ENCODE results near the gene DNAJB12.

The DNAJB12 gene

GRCh38 chr10:72292223-72292691 is 62.5 kb downstream of the DNAJB12 start:
- no peaks in the 10 kb centered on the region for H3K9me3 ChIP-seq (ENCODE audit: insufficient read depth, low read length, severe bottlenecking)
- no peak overlapping the region; the same call in 1 of the 2 replicates for H3K27ac ChIP-seq (ENCODE audit: low read length)
- no peaks in the 10 kb centered on the region for H3K27me3 ChIP-seq (ENCODE audit: insufficient read depth, low read length, poor library complexity)
- no peak overlapping the region for H3K4me2 ChIP-seq (ENCODE audit: insufficient read depth, low read length)
- no peak for DNase-seq
- no peaks in the 10 kb centered on the region for H3K79me2 ChIP-seq (ENCODE audit: insufficient read depth, low read length)
- H2AFZ ChIP-seq (ENCODE audit: low read depth, low read length) = no peak overlapping the region
- H3K4me3 ChIP-seq (ENCODE audit: low read depth in 1 of 2, low read length in 2 of 2) = no peak overlapping the region
- no peaks in the 10 kb centered on the region for H4K20me1 ChIP-seq (ENCODE audit: insufficient read depth, low read length)
- ATAC-seq (ENCODE audit: insufficient read depth, low read depth) = no peak
- H3K9ac ChIP-seq (ENCODE audit: low read depth, low read length) = no peak overlapping the region
- peaks cover 41% of the 10 kb centered on the region for H3K4me1 ChIP-seq (ENCODE audit: insufficient read depth, low read length)
- TF ChIP-seq CTCF (IDR thresholded peaks at IDR 0.05; ENCODE audit: borderline replicate concordance, extremely low read depth, low read length, poor library complexity, severe bottlenecking) = no peak
- TF ChIP-seq EZH2 (IDR thresholded peaks at IDR 0.05; ENCODE audit: borderline replicate concordance, low read depth, low read length, severe bottlenecking) = no peak
- no peaks in the 10 kb centered on the region for H3K36me3 ChIP-seq (ENCODE audit: insufficient read depth, low read length)

GRCh38 chr10:72291019-72291532 is 63.6 kb downstream of the DNAJB12 start:
- no peak for TF ChIP-seq CTCF (IDR thresholded peaks at IDR 0.05; ENCODE audit: borderline replicate concordance, extremely low read depth, low read length, poor library complexity, severe bottlenecking)
- Histone ChIP-seq H3K27me3 (ENCODE audit: insufficient read depth, low read length, poor library complexity) (no peaks in the 10 kb centered on the region), H3K4me2 (ENCODE audit: insufficient read depth, low read length) (no peak overlapping the region), H3K4me1 (ENCODE audit: insufficient read depth, low read length) (peaks cover 35% of the 10 kb centered on the region), H3K9ac (ENCODE audit: low read depth, low read length) (peak overlapping the region; percentile 26; the same call in 1 of the 2 replicates), H3K27ac (ENCODE audit: low read length) (peak overlapping the region; percentile 73), H2AFZ (ENCODE audit: low read depth, low read length) (no peak overlapping the region), H4K20me1 (ENCODE audit: insufficient read depth, low read length) (no peaks in the 10 kb centered on the region), H3K9me3 (ENCODE audit: insufficient read depth, low read length, severe bottlenecking) (no peaks in the 10 kb centered on the region), H3K79me2 (ENCODE audit: insufficient read depth, low read length) (no peaks in the 10 kb centered on the region), H3K4me3 (ENCODE audit: low read depth in 1 of 2, low read length in 2 of 2) (no peak overlapping the region), H3K36me3 (ENCODE audit: insufficient read depth, low read length) (no peaks in the 10 kb centered on the region)
- DNase-seq (peak; percentile 90), ATAC-seq (ENCODE audit: insufficient read depth, low read depth) (peak; percentile 95)

GRCh38 chr10:72285972-72286521 is 68.7 kb downstream of the DNAJB12 start:
- no peak for TF ChIP-seq EZH2 (IDR thresholded peaks at IDR 0.05; ENCODE audit: borderline replicate concordance, low read depth, low read length, severe bottlenecking)
- no peak for TF ChIP-seq CTCF (IDR thresholded peaks at IDR 0.05; ENCODE audit: borderline replicate concordance, extremely low read depth, low read length, poor library complexity, severe bottlenecking)
- H3K27ac ChIP-seq (ENCODE audit: low read length) = peak overlapping the region; percentile 66
- H3K27me3 ChIP-seq (ENCODE audit: insufficient read depth, low read length, poor library complexity) = no peaks in the 10 kb centered on the region
- no peak for ATAC-seq (ENCODE audit: insufficient read depth, low read depth)
- no peak overlapping the region for H3K4me3 ChIP-seq (ENCODE audit: low read depth in 1 of 2, low read length in 2 of 2)
- DNase-seq = no peak
- H3K9me3 ChIP-seq (ENCODE audit: insufficient read depth, low read length, severe bottlenecking) = no peaks in the 10 kb centered on the region
- H3K36me3 ChIP-seq (ENCODE audit: insufficient read depth, low read length) = no peaks in the 10 kb centered on the region
- H3K4me2 ChIP-seq (ENCODE audit: insufficient read depth, low read length) = no peak overlapping the region
- no peak overlapping the region for H2AFZ ChIP-seq (ENCODE audit: low read depth, low read length)
- H4K20me1 ChIP-seq (ENCODE audit: insufficient read depth, low read length) = no peaks in the 10 kb centered on the region
- H3K9ac ChIP-seq (ENCODE audit: low read depth, low read length) = 0 out of 2 replicates have a peak overlapping the region, but pooled peaks have one; percentile 3
- H3K4me1 ChIP-seq (ENCODE audit: insufficient read depth, low read length) = peaks cover 23% of the 10 kb centered on the region
- H3K79me2 ChIP-seq (ENCODE audit: insufficient read depth, low read length) = no peaks in the 10 kb centered on the region
